ENCODE results near the gene ACAP3.

The ACAP3 gene

DNA sequence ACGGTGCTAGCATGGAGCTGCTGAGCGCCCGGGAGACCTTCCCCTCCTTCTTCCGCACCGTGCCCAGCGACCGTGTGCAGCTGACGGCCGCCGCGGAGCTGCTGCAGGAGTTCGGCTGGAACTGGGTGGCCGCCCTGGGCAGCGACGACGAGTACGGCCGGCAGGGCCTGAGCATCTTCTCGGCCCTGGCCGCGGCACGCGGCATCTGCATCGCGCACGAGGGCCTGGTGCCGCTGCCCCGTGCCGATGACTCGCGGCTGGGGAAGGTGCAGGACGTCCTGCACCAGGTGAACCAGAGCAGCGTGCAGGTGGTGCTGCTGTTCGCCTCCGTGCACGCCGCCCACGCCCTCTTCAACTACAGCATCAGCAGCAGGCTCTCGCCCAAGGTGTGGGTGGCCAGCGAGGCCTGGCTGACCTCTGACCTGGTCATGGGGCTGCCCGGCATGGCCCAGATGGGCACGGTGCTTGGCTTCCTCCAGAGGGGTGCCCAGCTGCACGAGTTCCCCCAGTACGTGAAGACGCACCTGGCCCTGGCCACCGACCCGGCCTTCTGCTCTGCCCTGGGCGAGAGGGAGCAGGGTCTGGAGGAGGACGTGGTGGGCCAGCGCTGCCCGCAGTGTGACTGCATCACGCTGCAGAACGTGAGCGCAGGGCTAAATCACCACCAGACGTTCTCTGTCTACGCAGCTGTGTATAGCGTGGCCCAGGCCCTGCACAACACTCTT is 24.5 kb upstream of the ACAP3 start:
- Histone ChIP-seq H3K9me3 (ENCODE audit: control insufficient read depth, insufficient read depth, low read length) (peaks cover 13% of the 10 kb centered on the region), H3K27ac (ENCODE audit: low read depth, low read length) (no peak overlapping the region), H3K4me3 (ENCODE audit: low read length) (no peak overlapping the region), H4K20me1 (ENCODE audit: control insufficient read depth, insufficient read depth, low read depth, low read length) (peaks cover under 1% of the 10 kb centered on the region; the same call in 1 of the 2 replicates), H3K27me3 (ENCODE audit: control insufficient read depth, low read length) (no peaks in the 10 kb centered on the region), H3K79me2 (ENCODE audit: control insufficient read depth, low read length) (no peaks in the 10 kb centered on the region), H3K36me3 (ENCODE audit: control insufficient read depth, low read length) (peaks cover 8% of the 10 kb centered on the region), H3K4me2 (ENCODE audit: low read length) (no peak overlapping the region), H3F3A (ENCODE audit: control insufficient read depth, insufficient read depth) (no peaks in the 10 kb centered on the region), H3K4me1 (ENCODE audit: control insufficient read depth, low read length) (peaks cover 7% of the 10 kb centered on the region; the same call in 1 of the 2 replicates), H3K9me2 (replicated peaks; ENCODE audit: control insufficient read depth, low read length) (no peaks in the 10 kb centered on the region)
- TF ChIP-seq, protein P1, sequence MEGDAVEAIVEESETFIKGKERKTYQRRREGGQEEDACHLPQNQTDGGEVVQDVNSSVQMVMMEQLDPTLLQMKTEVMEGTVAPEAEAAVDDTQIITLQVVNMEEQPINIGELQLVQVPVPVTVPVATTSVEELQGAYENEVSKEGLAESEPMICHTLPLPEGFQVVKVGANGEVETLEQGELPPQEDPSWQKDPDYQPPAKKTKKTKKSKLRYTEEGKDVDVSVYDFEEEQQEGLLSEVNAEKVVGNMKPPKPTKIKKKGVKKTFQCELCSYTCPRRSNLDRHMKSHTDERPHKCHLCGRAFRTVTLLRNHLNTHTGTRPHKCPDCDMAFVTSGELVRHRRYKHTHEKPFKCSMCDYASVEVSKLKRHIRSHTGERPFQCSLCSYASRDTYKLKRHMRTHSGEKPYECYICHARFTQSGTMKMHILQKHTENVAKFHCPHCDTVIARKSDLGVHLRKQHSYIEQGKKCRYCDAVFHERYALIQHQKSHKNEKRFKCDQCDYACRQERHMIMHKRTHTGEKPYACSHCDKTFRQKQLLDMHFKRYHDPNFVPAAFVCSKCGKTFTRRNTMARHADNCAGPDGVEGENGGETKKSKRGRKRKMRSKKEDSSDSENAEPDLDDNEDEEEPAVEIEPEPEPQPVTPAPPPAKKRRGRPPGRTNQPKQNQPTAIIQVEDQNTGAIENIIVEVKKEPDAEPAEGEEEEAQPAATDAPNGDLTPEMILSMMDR (IDR thresholded peaks at IDR 0.05; ENCODE audit: low read depth, low read length, poor library complexity, severe bottlenecking) = no peak
- TF ChIP-seq EZH2phosphoT487 (IDR thresholded peaks at IDR 0.05; ENCODE audit: borderline replicate concordance, low read length) = no peak

GRCh38 chr1:1331068-1331965 is 23.6 kb upstream of the ACAP3 start, which contains the start of gene TAS1R3:
Gene TAS1R3 (plus strand): TSS chr1:1331280. CDS start chr1:1331346, 66 bp downstream.
- peaks cover 9% of the 10 kb centered on the region for H3K4me1 ChIP-seq (ENCODE audit: control insufficient read depth, low read length)
- H3K4me3 ChIP-seq (ENCODE audit: low read length) = no peak within 1 kb of the TSS
- H3K27me3 ChIP-seq (ENCODE audit: control insufficient read depth, low read length) = no peaks in the 10 kb centered on the region
- no peak within 1 kb of the TSS for H3K4me2 ChIP-seq (ENCODE audit: low read length)
- no peaks in the 10 kb centered on the region for H3K9me2 ChIP-seq (replicated peaks; ENCODE audit: control insufficient read depth, low read length)
- peaks cover 2% of the 10 kb centered on the region for H3K79me2 ChIP-seq (ENCODE audit: control insufficient read depth, low read length)
- H3K27ac ChIP-seq (ENCODE audit: low read depth, low read length) = no peak within 1 kb of the TSS
- TF ChIP-seq, protein P1 (IDR thresholded peaks at IDR 0.05; ENCODE audit: low read depth, low read length, poor library complexity, severe bottlenecking) = no peak
- no peak for TF ChIP-seq EZH2phosphoT487 (IDR thresholded peaks at IDR 0.05; ENCODE audit: borderline replicate concordance, low read length)
- peaks cover 13% of the 10 kb centered on the region for H3K9me3 ChIP-seq (ENCODE audit: control insufficient read depth, insufficient read depth, low read length)
- no peaks in the 10 kb centered on the region for H3F3A ChIP-seq (ENCODE audit: control insufficient read depth, insufficient read depth)
- no peaks in the 10 kb centered on the region for H4K20me1 ChIP-seq (ENCODE audit: control insufficient read depth, insufficient read depth, low read depth, low read length)
- H3K36me3 ChIP-seq (ENCODE audit: control insufficient read depth, low read length) = peaks cover 7% of the 10 kb centered on the region; the same call in 1 of the 2 replicates

GRCh38 chr1:1330366-1331067 is 22.8 kb upstream of the ACAP3 start:
- no peaks in the 10 kb centered on the region for H3K9me2 ChIP-seq (replicated peaks; ENCODE audit: control insufficient read depth, low read length)
- H3K4me3 ChIP-seq (ENCODE audit: low read length) = no peak overlapping the region
- H3K9me3 ChIP-seq (ENCODE audit: control insufficient read depth, insufficient read depth, low read length) = peaks cover 13% of the 10 kb centered on the region
- H3K27ac ChIP-seq (ENCODE audit: low read depth, low read length) = no peak overlapping the region
- H3K79me2 ChIP-seq (ENCODE audit: control insufficient read depth, low read length) = peaks cover 10% of the 10 kb centered on the region
- no peak overlapping the region for H3K4me2 ChIP-seq (ENCODE audit: low read length)
- TF ChIP-seq EZH2phosphoT487 (IDR thresholded peaks at IDR 0.05; ENCODE audit: borderline replicate concordance, low read length) = no peak
- TF ChIP-seq, protein P1 (IDR thresholded peaks at IDR 0.05; ENCODE audit: low read depth, low read length, poor library complexity, severe bottlenecking) = no peak
- no peaks in the 10 kb centered on the region for H4K20me1 ChIP-seq (ENCODE audit: control insufficient read depth, insufficient read depth, low read depth, low read length)
- H3K4me1 ChIP-seq (ENCODE audit: control insufficient read depth, low read length) = peaks cover 17% of the 10 kb centered on the region
- H3F3A ChIP-seq (ENCODE audit: control insufficient read depth, insufficient read depth) = no peaks in the 10 kb centered on the region
- H3K27me3 ChIP-seq (ENCODE audit: control insufficient read depth, low read length) = no peaks in the 10 kb centered on the region
- H3K36me3 ChIP-seq (ENCODE audit: control insufficient read depth, low read length) = peaks cover 7% of the 10 kb centered on the region; the same call in 1 of the 2 replicates

Measured in DOHH2 (cell line).